NOMO-1 treated with dmso at 0.1 percent for 144 hours (cell line): ENCODE results near the gene ST6GALNAC1.
A peak's percentile ranks its signal among the peaks of the same experiment; 100 is the strongest.

ENCODE experiments used
- DNase-seq: peaks from one replicate; lab custom pipeline; 2025; ENCODE audit not compliant: unreplicated experiment; lab: John Stamatoyannopoulos, UW

The ST6GALNAC1 gene

GRCh38 chr17:76581515-76581914 is 62.0 kb downstream of the ST6GALNAC1 start:
- no peak for DNase-seq

- DNase-seq: peak; percentile 47
These were observed 64.3 kb downstream of the ST6GALNAC1 start for GRCh38 chr17:76579281-76579680.

GRCh38 chr17:76578376-76578775 is 65.2 kb downstream of the ST6GALNAC1 start:
- no peak for DNase-seq

GRCh38 chr17:76577876-76578275 is 65.7 kb downstream of the ST6GALNAC1 start:
- DNase-seq: no peak

- no peak for DNase-seq
These were observed 67.4 kb downstream of the ST6GALNAC1 start for GRCh38 chr17:76576189-76576588.

- DNase-seq: no peak
These were observed 68.0 kb downstream of the ST6GALNAC1 start for GRCh38 chr17:76575570-76575969.
